ENCODE measurements around the gene PPP1CC.
"Not testable (repeated sequence)": the region's sequence is repeated elsewhere in the genome, so short reads cannot be mapped to it uniquely, and the experiment has no call there.

PPP1CC gene

GRCh38 chr12:110768960-110769359 is 26.3 kb upstream of the PPP1CC start:
- Histone ChIP-seq H3K36me3 (replicated peaks) (no peaks in the 10 kb centered on the region), H3K27me3 (replicated peaks) (no peaks in the 10 kb centered on the region), H3K27ac (no peak overlapping the region), H3K4me3 (ENCODE audit: low read depth, low read length) (no peak overlapping the region)
- in situ Hi-C loops (cut with HindIII; ENCODE audit: low pct_ligation_motif_present, low sequenced_read_pairs), result no loop called here
- no peak for TF ChIP-seq CTCF (IDR thresholded peaks at IDR 0.05; ENCODE audit: low read depth, low read length, missing control alignments)
- DNase-seq, result no peak

GRCh38 chr12:110767863-110768262 is 25.2 kb upstream of the PPP1CC start:
- DNase-seq, result no peak
- Histone ChIP-seq H3K27me3 (replicated peaks) (no peaks in the 10 kb centered on the region), H3K27ac (no peak overlapping the region), H3K4me3 (ENCODE audit: low read depth, low read length) (no peak overlapping the region), H3K36me3 (replicated peaks) (no peaks in the 10 kb centered on the region)
- in situ Hi-C loops (cut with HindIII; ENCODE audit: low pct_ligation_motif_present, low sequenced_read_pairs), result no loop called here
- no peak for TF ChIP-seq CTCF (IDR thresholded peaks at IDR 0.05; ENCODE audit: low read depth, low read length, missing control alignments)

- Histone ChIP-seq H3K27me3 (replicated peaks) (no peaks in the 10 kb centered on the region), H3K4me3 (ENCODE audit: low read depth, low read length) (no peak overlapping the region), H3K36me3 (replicated peaks) (no peaks in the 10 kb centered on the region), H3K27ac (no peak overlapping the region)
- in situ Hi-C loops (cut with HindIII; ENCODE audit: low pct_ligation_motif_present, low sequenced_read_pairs), result no loop called here
- DNase-seq, result no peak
- TF ChIP-seq CTCF (IDR thresholded peaks at IDR 0.05; ENCODE audit: low read depth, low read length, missing control alignments), result no peak
These were observed 23.8 kb upstream of the PPP1CC start for GRCh38 chr12:110766311-110767154.

GRCh38 chr12:110765572-110765971 is 22.9 kb upstream of the PPP1CC start:
- H3K36me3 ChIP-seq (replicated peaks); DNase-seq; H3K27me3 ChIP-seq (replicated peaks); in situ Hi-C loops (cut with HindIII; ENCODE audit: low pct_ligation_motif_present, low sequenced_read_pairs); H3K27ac ChIP-seq; H3K4me3 ChIP-seq (ENCODE audit: low read depth, low read length): not testable (repeated sequence)

- no peak overlapping the region for H3K27ac ChIP-seq
- H3K4me3 ChIP-seq (ENCODE audit: low read depth, low read length), result no peak overlapping the region
- in situ Hi-C loops (cut with HindIII; ENCODE audit: low pct_ligation_motif_present, low sequenced_read_pairs), result no loop called here
- DNase-seq, result no peak
- no peak for TF ChIP-seq CTCF (IDR thresholded peaks at IDR 0.05; ENCODE audit: low read depth, low read length, missing control alignments)
- H3K36me3 ChIP-seq (replicated peaks), result no peaks in the 10 kb centered on the region
- no peaks in the 10 kb centered on the region for H3K27me3 ChIP-seq (replicated peaks)
These were observed 22.4 kb upstream of the PPP1CC start for GRCh38 chr12:110765111-110765510.

GRCh38 chr12:110763583-110763982 is 20.9 kb upstream of the PPP1CC start:
- H3K4me3 ChIP-seq (ENCODE audit: low read depth, low read length), result no peak overlapping the region
- no peak overlapping the region for H3K27ac ChIP-seq
- no peaks in the 10 kb centered on the region for H3K27me3 ChIP-seq (replicated peaks)
- TF ChIP-seq CTCF (IDR thresholded peaks at IDR 0.05; ENCODE audit: low read depth, low read length, missing control alignments), result no peak
- in situ Hi-C loops (cut with HindIII; ENCODE audit: low pct_ligation_motif_present, low sequenced_read_pairs), result no loop called here
- DNase-seq, result no peak
- no peaks in the 10 kb centered on the region for H3K36me3 ChIP-seq (replicated peaks)
